CD1c-positive myeloid dendritic cell (primary cell): ENCODE results near the gene YBX3.

ENCODE experiments used
- DNase-seq: peaks from one replicate; pipeline ENCODE4 v3.0.0-alpha.2; 2016; ENCODE audit errors: extremely low spot score

Gene YBX3

GRCh38 chr12:10669533-10669932 is 53.6 kb downstream of the YBX3 start:
- DNase-seq = no peak

GRCh38 chr12:10668526-10668925 is 54.6 kb downstream of the YBX3 start:
- DNase-seq = no peak

GRCh38 chr12:10667581-10667980 is 55.5 kb downstream of the YBX3 start:
- DNase-seq = no peak

GRCh38 chr12:10664499-10664898 is 58.6 kb downstream of the YBX3 start:
- no peak for DNase-seq

GRCh38 chr12:10663869-10664268 is 59.3 kb downstream of the YBX3 start:
- no peak for DNase-seq

- no peak for DNase-seq
These were observed 61.8 kb downstream of the YBX3 start for GRCh38 chr12:10661338-10661737.

- DNase-seq = no peak
These were observed 69.1 kb downstream of the YBX3 start for GRCh38 chr12:10654003-10654402.

- no peak for DNase-seq
These were observed 70.9 kb downstream of the YBX3 start for GRCh38 chr12:10652192-10652591.
